ENCODE measurements around the gene CATSPER3. TPM values are rescaled to one million over a fixed set of nuclear protein-coding genes. Genes with fewer than 3 reads are reported as not detected.

CATSPER3 gene
- total RNA-seq, 2 experiments from 2014 or later: 0.56 TPM; not detected in 1

DNA sequence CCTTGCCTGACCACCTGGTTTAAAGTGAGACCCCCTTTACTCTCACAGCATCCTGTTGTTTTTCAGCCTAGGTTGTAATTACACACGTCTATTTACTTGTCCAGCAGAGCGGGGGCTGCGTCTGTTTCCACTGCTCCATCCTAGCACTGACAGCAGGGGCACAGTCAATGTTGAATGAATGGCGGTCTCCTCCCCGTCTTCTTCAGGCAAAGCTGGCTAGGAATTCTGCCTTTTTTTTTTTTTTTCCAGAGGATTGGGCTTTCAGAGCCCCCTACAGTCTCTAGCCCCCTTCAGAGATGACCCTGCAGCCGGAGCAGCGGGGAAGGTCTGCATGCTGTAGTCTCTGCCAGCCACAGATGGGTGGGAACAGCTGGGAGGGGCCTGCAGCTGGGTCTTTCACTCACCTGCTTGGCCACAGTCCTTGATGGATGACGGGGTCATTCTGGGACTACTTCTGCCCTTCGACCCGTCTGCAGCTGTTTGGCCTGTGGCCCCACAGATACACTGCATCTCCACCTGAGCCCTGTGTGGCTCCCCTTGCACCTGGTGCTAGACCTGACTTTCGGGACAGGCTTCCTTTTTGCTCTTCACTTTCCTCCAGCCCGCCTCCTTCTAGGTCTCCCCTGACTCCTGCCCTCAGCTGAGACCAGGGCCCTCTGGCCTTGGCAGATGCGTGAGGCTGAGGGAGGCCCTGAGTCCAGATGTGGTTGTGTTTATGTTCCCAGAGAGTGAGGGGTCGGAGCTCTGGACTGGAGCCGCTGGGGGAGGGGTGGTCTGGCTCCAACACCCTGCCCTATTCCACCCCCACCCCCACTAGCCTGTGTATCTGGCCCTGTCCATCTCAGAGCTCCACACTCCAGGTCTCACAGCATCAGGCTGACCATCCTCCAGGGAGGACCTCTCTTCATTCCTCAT is 58.3 kb downstream of the CATSPER3 start:
- Mint-ChIP-seq H3K27ac (no peak overlapping the region), H3K36me3 (ENCODE audit: low read depth) (no peaks in the 10 kb centered on the region), H3K27me3 (peaks cover 53% of the 10 kb centered on the region), H3K4me3 (no peak overlapping the region), H3K9me3 (no peaks in the 10 kb centered on the region), H3K4me1 (ENCODE audit: low read depth) (peaks cover 22% of the 10 kb centered on the region)
- ChIA-PET POLR2A (no interaction called here), CTCF (no interaction called here)
- ATAC-seq (ENCODE audit: poor library complexity) (no peak), DNase-seq (no peak)
- Histone ChIP-seq H3K36me3 (ENCODE audit: insufficient read depth, low read length) (no peaks in the 10 kb centered on the region), H3K4me3 (ENCODE audit: low read length) (no peak overlapping the region), H3K27me3 (ENCODE audit: control insufficient read depth in 1 of 2, insufficient read depth in 2 of 2, low read length in 2 of 2) (peaks cover 40 to 50% of the 10 kb centered on the region in 2 experiments), H3K27ac (ENCODE audit: low read depth in 1 of 2, low read length in 2 of 2) (no peak overlapping the region), H3K4me1 (ENCODE audit: insufficient read depth, low read length) (peaks cover 20% of the 10 kb centered on the region), H3K9me3 (ENCODE audit: control insufficient read depth in 1 of 2, insufficient read depth in 1 of 2, low read length in 2 of 2) (peaks cover 0 to 29% of the 10 kb centered on the region in 2 experiments)
- intact Hi-C loops (cut with DNase I, micrococcal nuclease): no loop called here
- TF ChIP-seq, protein P1, sequence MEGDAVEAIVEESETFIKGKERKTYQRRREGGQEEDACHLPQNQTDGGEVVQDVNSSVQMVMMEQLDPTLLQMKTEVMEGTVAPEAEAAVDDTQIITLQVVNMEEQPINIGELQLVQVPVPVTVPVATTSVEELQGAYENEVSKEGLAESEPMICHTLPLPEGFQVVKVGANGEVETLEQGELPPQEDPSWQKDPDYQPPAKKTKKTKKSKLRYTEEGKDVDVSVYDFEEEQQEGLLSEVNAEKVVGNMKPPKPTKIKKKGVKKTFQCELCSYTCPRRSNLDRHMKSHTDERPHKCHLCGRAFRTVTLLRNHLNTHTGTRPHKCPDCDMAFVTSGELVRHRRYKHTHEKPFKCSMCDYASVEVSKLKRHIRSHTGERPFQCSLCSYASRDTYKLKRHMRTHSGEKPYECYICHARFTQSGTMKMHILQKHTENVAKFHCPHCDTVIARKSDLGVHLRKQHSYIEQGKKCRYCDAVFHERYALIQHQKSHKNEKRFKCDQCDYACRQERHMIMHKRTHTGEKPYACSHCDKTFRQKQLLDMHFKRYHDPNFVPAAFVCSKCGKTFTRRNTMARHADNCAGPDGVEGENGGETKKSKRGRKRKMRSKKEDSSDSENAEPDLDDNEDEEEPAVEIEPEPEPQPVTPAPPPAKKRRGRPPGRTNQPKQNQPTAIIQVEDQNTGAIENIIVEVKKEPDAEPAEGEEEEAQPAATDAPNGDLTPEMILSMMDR (IDR thresholded peaks at IDR 0.05): no peak

DNA sequence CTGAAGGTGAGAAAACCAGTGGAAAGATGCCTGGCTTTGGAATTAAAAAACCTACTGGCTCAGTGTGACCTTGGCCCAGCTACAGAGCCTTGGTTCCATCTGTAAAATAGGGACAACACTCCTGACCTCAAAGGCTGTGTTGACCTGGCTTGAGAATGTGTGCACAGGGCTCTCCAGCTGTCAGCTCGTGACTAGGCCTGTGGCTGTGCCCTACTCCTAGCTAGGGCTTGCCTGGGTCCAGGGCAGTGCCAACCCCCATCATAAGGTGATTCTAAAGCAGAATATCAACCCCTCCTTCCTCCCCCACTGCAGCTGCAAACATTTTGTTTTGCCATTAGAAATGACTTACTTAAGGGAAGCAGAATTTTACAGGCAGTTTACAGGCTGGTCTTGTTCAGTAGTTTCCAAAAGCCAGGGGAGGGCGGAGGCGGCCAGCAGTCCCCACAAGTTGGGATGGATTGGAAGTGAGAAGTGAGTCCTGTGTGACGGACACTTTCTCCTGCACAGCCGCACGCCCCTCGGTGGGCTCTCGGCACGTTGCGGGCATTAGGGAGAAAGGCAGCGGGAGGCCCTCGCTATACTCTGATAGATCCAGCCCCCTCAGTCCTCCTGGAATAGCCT is 59.0 kb downstream of the CATSPER3 start:
- Histone ChIP-seq H3K4me1 (ENCODE audit: insufficient read depth, low read length) (peaks cover 25% of the 10 kb centered on the region), H3K4me3 (ENCODE audit: low read length) (no peak overlapping the region), H3K36me3 (ENCODE audit: insufficient read depth, low read length) (no peaks in the 10 kb centered on the region), H3K27ac (ENCODE audit: low read depth in 1 of 2, low read length in 2 of 2) (no peak overlapping the region), H3K27me3 (ENCODE audit: control insufficient read depth in 1 of 2, insufficient read depth in 2 of 2, low read length in 2 of 2) (peaks cover 47 to 58% of the 10 kb centered on the region in 2 experiments), H3K9me3 (ENCODE audit: control insufficient read depth in 1 of 2, insufficient read depth in 1 of 2, low read length in 2 of 2) (peaks cover 0 to 36% of the 10 kb centered on the region in 2 experiments)
- ChIA-PET CTCF (no interaction called here), POLR2A (no interaction called here)
- no peak for ATAC-seq (ENCODE audit: poor library complexity)
- peaks cover 26% of the 10 kb centered on the region for H3K4me1 Mint-ChIP-seq (ENCODE audit: low read depth)
- intact Hi-C loops (cut with DNase I, micrococcal nuclease): no loop called here
- no peaks in the 10 kb centered on the region for H3K9me3 Mint-ChIP-seq
- H3K4me3 Mint-ChIP-seq: no peak overlapping the region
- peaks cover 61% of the 10 kb centered on the region for H3K27me3 Mint-ChIP-seq
- no peaks in the 10 kb centered on the region for H3K36me3 Mint-ChIP-seq (ENCODE audit: low read depth)
- no peak overlapping the region for H3K27ac Mint-ChIP-seq
- TF ChIP-seq, protein P1 (IDR thresholded peaks at IDR 0.05): no peak
- DNase-seq: no peak

DNA sequence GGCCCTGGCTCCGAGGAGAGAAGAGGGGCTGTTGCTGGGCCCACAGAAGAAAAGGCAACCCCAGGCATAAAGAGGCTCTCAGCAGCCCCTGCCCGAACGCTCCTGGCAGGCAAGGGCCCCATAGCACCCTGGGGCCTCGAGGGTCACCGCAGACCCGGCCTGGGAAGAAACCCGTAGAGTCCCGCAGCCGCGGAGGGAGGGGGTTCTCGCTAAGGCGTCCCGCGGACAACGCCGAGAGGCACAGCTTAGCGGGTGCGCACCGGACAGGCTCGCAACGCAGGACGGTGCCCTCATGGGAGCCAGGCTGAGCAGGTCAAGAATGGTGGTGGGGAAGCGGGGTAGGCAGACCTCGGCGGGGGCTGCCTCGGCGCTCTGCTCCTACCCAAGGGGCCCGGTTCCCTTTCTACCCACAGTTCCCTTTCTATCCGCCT is 59.6 kb downstream of the CATSPER3 start:
- intact Hi-C loops (cut with DNase I, micrococcal nuclease): no loop called here
- Histone ChIP-seq H3K4me1 (ENCODE audit: insufficient read depth, low read length) (peaks cover 25% of the 10 kb centered on the region), H3K27me3 (ENCODE audit: control insufficient read depth in 1 of 2, insufficient read depth in 2 of 2, low read length in 2 of 2) (peaks cover 50 to 63% of the 10 kb centered on the region in 2 experiments), H3K4me3 (ENCODE audit: low read length) (no peak overlapping the region), H3K27ac (ENCODE audit: low read depth in 1 of 2, low read length in 2 of 2) (no peak overlapping the region), H3K36me3 (ENCODE audit: insufficient read depth, low read length) (no peaks in the 10 kb centered on the region), H3K9me3 (ENCODE audit: control insufficient read depth in 1 of 2, insufficient read depth in 1 of 2, low read length in 2 of 2) (peaks cover 0 to 38% of the 10 kb centered on the region in 2 experiments)
- TF ChIP-seq, protein P1 (IDR thresholded peaks at IDR 0.05): no peak
- Mint-ChIP-seq H3K9me3 (no peaks in the 10 kb centered on the region), H3K4me3 (no peak overlapping the region), H3K36me3 (ENCODE audit: low read depth) (no peaks in the 10 kb centered on the region), H3K27ac (no peak overlapping the region), H3K27me3 (peaks cover 66% of the 10 kb centered on the region), H3K4me1 (ENCODE audit: low read depth) (peaks cover 31% of the 10 kb centered on the region)
- ATAC-seq (ENCODE audit: poor library complexity) (no peak), DNase-seq (no peak)
- CTCF ChIA-PET: no interaction called here
- POLR2A ChIA-PET: no interaction called here

All from CD4-positive, alpha-beta T cell (primary cell).